Activated T-helper 17 cell treated with anti-CD3 and anti-CD28 coated beads, Interleukin-2, amount 50 U/mL, for 72 hours (primary cell): ENCODE data around the gene COL20A1. TPM values are rescaled to one million over a fixed set of nuclear protein-coding genes. Genes with fewer than 3 reads are reported as not detected.
"Not testable (repeated sequence)": the region's sequence is repeated elsewhere in the genome, so short reads cannot be mapped to it uniquely, and the experiment has no call there.

ENCODE experiments used
- ATAC-seq: fragments of 150-1000 bp; cut with Tn5 transposase; replicated peaks from 2 replicates; pipeline ENCODE4 v1.10.0; 2021; ENCODE audit warnings: mild to moderate bottlenecking, moderate library complexity
- H3K27ac Mint-ChIP-seq: one replicate; pipeline ENCODE4 v1.8.0; 2022; ENCODE audit warnings: mixed read lengths
- H3K27me3 Mint-ChIP-seq: one replicate; pipeline ENCODE4 v1.8.0; 2022; ENCODE audit warnings: mixed read lengths
- H3K36me3 Mint-ChIP-seq: one replicate; pipeline ENCODE4 v1.8.0; 2022; ENCODE audit warnings: low read depth, mild to moderate bottlenecking, mixed read lengths
- H3K4me1 Mint-ChIP-seq: one replicate; pipeline ENCODE4 v1.8.0; 2022; ENCODE audit warnings: mixed read lengths
- H3K4me3 Mint-ChIP-seq: one replicate; pipeline ENCODE4 v1.8.0; 2022; ENCODE audit warnings: mild to moderate bottlenecking, mixed read lengths
- H3K9me3 Mint-ChIP-seq: one replicate; pipeline ENCODE4 v1.8.0; 2022; ENCODE audit warnings: mixed read lengths
- total RNA-seq, 2 donors: library from RNA; stranded (reverse); gene quantifications; one replicate each; pipeline ENCODE4 v1.2.3, GENCODE V29; 2022

COL20A1 gene
- total RNA-seq = under 1 TPM; 0.16 to 0.17 TPM

- no peaks in the 10 kb centered on the region for H3K4me1 Mint-ChIP-seq
- no peaks in the 10 kb centered on the region for H3K9me3 Mint-ChIP-seq
- no peak within 1 kb of the TSS for H3K4me3 Mint-ChIP-seq
- no peaks in the 10 kb centered on the region for H3K27me3 Mint-ChIP-seq
- H3K36me3 Mint-ChIP-seq = peaks cover 11% of the 10 kb centered on the region
- H3K27ac Mint-ChIP-seq = no peak within 1 kb of the TSS
- no peak for ATAC-seq
Measured at GRCh38 chr20:63292904-63293303, at the start of gene COL20A1. Gene COL20A1, plus strand, starts transcription at chr20:63293186. Its CDS starts 1,922 bp downstream, at chr20:63295108.

DNA sequence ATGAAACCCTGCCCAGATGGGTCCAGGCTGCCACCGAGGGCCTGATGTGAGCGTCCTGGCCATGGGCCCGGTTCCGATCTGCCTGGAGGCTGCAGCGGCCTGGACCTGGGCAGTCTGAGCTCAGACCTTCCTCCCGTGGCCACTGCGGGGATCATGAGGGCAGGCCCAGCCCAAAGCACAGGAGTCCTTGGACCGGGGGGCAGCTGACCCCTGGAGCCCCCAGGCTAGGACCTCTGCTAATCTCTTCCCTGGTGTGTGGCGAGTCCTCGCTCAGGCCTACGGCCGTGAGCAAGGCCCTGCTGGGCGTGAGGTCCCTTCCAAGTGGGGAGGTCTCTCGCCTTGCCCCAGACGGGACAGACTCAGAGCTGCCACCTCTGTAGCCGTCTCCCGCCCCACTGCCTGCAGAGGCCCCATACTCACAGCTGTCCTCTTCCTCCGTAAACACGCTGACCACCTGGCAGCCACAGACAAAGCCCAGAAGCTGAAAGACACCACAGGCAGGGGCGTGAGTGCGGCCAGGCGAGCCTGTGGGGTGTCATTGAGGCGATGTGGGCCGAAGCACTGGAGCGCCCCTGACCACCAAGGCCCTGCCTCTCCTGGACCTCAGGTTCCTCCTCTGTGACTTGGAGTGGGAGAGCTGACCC, 49.3 kb upstream of the COL20A1 start:
- Mint-ChIP-seq H3K27me3 (peaks cover 11% of the 10 kb centered on the region), H3K4me1 (no peaks in the 10 kb centered on the region), H3K9me3 (no peaks in the 10 kb centered on the region), H3K27ac (no peak overlapping the region), H3K36me3 (no peaks in the 10 kb centered on the region), H3K4me3 (no peak overlapping the region)
- no peak for ATAC-seq

DNA sequence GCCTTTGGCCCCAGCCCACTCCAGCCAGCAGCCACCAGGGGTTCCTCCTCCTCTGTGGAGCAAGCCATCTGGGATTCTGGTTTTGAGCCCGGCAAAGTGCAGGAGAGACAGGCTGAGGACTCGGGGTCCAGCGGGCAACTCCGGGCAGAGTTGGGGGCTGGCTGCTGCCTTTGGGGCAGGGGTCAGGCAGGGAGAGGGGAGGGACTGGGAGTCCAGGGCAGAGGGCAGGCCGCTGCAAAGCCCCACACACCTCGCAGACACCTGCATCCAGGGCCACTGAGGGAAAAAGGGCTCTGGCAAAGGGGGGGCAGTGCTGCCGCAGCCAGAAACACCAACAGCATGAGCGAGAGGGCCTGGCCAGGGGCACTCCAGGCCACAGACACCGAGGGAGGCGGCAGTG, 48.5 kb upstream of the COL20A1 start:
- Mint-ChIP-seq H3K4me3 (no peak overlapping the region), H3K9me3 (no peaks in the 10 kb centered on the region), H3K4me1 (no peaks in the 10 kb centered on the region), H3K36me3 (no peaks in the 10 kb centered on the region), H3K27ac (no peak overlapping the region), H3K27me3 (peaks cover 14% of the 10 kb centered on the region)
- ATAC-seq = no peak

GRCh38 chr20:63246490-63247288, 46.3 kb upstream of the COL20A1 start:
- no peaks in the 10 kb centered on the region for H3K9me3 Mint-ChIP-seq
- no peaks in the 10 kb centered on the region for H3K4me1 Mint-ChIP-seq

DNA sequence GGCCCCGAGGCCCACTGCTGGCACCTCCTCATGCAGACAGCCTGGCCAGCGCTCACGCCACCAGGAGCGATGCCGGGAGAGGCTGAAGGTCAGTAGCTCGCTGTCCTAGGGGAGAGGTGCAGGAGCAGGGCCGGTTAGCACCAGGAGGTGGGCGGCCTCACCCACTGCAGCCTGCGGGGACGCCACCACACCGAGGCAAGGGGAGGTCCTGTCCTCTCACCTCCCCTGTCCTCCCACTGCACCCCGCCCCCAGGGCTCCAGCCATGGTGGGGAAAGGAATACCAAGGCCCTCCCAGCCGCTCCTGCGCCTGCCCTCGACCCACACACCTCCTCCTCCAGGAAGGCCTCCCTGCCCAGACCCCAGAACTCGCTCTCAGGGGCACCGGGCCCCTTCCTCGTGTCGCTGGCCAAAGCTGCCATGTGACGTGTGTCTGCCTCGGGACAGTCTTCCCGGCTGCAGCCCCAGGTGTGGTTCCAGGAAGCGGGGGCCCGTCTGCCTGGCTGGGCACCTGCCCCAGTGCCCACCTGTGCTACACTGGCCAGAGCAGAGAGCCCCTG, 45.2 kb upstream of the COL20A1 start:
- peaks cover 23% of the 10 kb centered on the region for H3K27me3 Mint-ChIP-seq
- no peak overlapping the region for H3K4me3 Mint-ChIP-seq
- H3K27ac Mint-ChIP-seq = no peak overlapping the region
- ATAC-seq = no peak
- H3K4me1 Mint-ChIP-seq = no peaks in the 10 kb centered on the region
- H3K9me3 Mint-ChIP-seq = no peaks in the 10 kb centered on the region
- no peaks in the 10 kb centered on the region for H3K36me3 Mint-ChIP-seq

More at GRCh38 chr20:63246490-63247288, 46.3 kb upstream of the COL20A1 start:
- no peak for ATAC-seq
- Mint-ChIP-seq H3K27ac (no peak overlapping the region), H3K27me3 (peaks cover 18% of the 10 kb centered on the region), H3K4me3 (no peak overlapping the region), H3K36me3 (no peaks in the 10 kb centered on the region)

DNA sequence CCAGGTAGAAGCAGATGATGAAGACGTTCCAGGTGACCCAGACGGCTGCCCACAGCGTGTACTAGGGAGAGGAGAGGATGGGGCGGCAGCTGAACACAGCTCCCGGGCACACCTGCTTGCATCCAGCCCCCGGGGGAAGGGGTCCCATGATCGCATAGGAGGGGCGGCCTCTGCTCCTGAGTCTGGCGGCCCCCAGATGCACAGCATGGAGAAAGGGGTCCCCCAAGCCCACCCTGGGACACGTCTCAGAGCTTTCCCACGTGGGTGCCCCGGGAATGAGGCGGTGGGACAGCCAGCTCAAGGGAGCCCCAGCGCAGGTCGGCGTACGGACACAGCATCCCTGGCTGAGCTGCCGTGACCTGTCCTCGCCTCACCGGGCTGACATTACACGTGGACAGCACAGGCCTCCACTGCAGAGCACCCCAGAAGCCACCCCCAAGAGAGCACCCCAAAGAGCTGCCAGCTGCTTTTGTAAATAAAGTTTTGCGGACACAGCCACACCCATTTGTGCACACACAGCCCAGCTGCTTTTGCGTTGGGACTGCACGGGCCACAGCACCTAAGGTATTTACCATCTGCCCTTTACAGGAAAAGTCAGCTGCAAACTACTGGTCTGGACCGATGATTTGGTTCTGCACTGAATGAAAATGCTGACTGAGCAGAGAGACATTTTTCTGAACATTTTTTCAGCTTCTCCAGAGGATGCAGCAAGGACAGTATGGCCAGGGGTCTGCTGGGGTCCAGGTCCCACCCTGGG, 44.0 kb upstream of the COL20A1 start:
- Mint-ChIP-seq H3K36me3 (no peaks in the 10 kb centered on the region), H3K9me3 (no peaks in the 10 kb centered on the region), H3K27me3 (peaks cover 28% of the 10 kb centered on the region), H3K4me3 (no peak overlapping the region), H3K27ac (no peak overlapping the region), H3K4me1 (no peaks in the 10 kb centered on the region)
- ATAC-seq = no peak

DNA sequence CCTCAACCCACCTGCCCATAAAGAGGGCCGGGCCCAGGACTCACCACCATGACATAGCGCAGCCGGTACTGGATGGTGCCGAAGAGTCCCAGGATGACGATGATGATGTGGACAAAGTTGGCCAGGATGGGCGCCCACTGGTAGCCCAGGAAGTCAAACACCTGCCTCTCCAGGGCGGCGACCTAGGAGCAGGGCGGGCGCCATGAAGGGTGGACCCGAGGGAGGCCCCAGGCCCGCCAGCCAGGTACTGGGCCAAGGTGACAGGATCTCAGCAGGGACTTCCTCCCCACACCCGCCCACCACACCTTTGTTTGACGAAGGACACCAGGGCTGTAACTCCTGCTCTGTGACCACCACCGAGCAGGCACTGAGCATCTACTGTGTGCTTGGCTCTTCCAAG, 43.1 kb upstream of the COL20A1 start:
- H3K36me3 Mint-ChIP-seq = no peaks in the 10 kb centered on the region
- H3K9me3 Mint-ChIP-seq = no peaks in the 10 kb centered on the region
- no peak overlapping the region for H3K27ac Mint-ChIP-seq
- H3K4me3 Mint-ChIP-seq = no peak overlapping the region
- no peaks in the 10 kb centered on the region for H3K4me1 Mint-ChIP-seq
- peaks cover 28% of the 10 kb centered on the region for H3K27me3 Mint-ChIP-seq
- ATAC-seq = no peak

- H3K4me3 Mint-ChIP-seq, H3K36me3 Mint-ChIP-seq, H3K9me3 Mint-ChIP-seq, ATAC-seq, H3K27ac Mint-ChIP-seq, H3K4me1 Mint-ChIP-seq: not testable (repeated sequence)
- H3K27me3 Mint-ChIP-seq = peaks cover 30% of the 10 kb centered on the region
Measured at GRCh38 chr20:63251350-63251749, 41.6 kb upstream of the COL20A1 start.

- no peak for ATAC-seq
- H3K27me3 Mint-ChIP-seq = peaks cover 40% of the 10 kb centered on the region
- no peaks in the 10 kb centered on the region for H3K9me3 Mint-ChIP-seq
- no peak overlapping the region for H3K27ac Mint-ChIP-seq
- peaks cover 6% of the 10 kb centered on the region for H3K4me1 Mint-ChIP-seq
- H3K36me3 Mint-ChIP-seq = no peaks in the 10 kb centered on the region
- no peak overlapping the region for H3K4me3 Mint-ChIP-seq
Measured at GRCh38 chr20:63252284-63252711, 40.7 kb upstream of the COL20A1 start.

DNA sequence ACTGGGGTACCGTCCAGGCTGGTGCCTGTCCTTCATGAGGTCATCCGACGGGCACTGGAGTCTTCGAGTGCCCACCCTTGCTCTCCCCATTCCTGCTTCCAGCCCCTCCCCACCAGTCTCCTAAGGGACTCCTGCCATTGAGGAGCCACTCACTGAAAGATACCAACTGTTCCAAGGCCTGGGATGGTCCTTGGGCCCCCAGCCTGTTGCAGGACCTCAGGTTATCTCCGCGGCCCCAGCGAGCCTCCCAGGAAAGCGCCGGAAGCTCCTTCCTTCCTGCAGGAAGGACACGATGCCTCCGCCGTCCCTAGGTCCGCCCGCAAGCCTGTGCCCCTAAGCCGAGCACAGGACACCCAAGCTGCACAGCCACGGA, 39.9 kb upstream of the COL20A1 start:
- Mint-ChIP-seq H3K4me3 (no peak overlapping the region), H3K9me3 (no peaks in the 10 kb centered on the region), H3K27ac (no peak overlapping the region), H3K27me3 (peaks cover 43% of the 10 kb centered on the region), H3K36me3 (no peaks in the 10 kb centered on the region), H3K4me1 (peaks cover 6% of the 10 kb centered on the region)
- ATAC-seq = no peak

GRCh38 chr20:63253438-63254231, 39.4 kb upstream of the COL20A1 start:
- Mint-ChIP-seq H3K36me3 (no peaks in the 10 kb centered on the region), H3K27ac (no peak overlapping the region), H3K9me3 (no peaks in the 10 kb centered on the region), H3K27me3 (peaks cover 40% of the 10 kb centered on the region), H3K4me1 (peaks cover 6% of the 10 kb centered on the region), H3K4me3 (no peak overlapping the region)
- ATAC-seq = no peak

DNA sequence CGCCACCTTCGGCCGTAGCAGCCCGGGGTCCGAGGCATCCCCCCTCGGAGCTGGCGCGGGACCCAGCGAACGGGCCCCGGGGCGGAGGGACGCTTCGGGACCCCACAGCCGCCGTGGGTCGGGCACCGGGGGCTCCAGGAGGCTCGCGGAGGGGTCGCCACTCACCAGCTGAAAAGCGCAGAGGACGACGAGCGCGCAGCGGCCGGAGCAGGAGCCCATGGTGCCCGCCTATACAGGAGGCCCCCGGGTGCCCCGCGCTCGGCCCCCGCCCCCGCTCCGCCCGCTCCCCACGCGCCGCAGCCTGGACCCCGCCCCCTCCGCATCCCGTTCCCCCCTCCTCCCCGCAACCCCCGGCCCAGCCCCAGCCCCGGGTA, 38.8 kb upstream of the COL20A1 start, which contains the start of gene NKAIN4:
Gene NKAIN4 (minus strand): TSS at position 232 of the 374 bp plus-strand sequence. CDS start 13 bp downstream, at position 219.
- Mint-ChIP-seq H3K27me3 (peaks cover 37% of the 10 kb centered on the region), H3K4me3 (no peak within 1 kb of the TSS), H3K4me1 (peaks cover 6% of the 10 kb centered on the region), H3K36me3 (no peaks in the 10 kb centered on the region), H3K27ac (no peak within 1 kb of the TSS), H3K9me3 (no peaks in the 10 kb centered on the region)
- ATAC-seq = no peak

DNA sequence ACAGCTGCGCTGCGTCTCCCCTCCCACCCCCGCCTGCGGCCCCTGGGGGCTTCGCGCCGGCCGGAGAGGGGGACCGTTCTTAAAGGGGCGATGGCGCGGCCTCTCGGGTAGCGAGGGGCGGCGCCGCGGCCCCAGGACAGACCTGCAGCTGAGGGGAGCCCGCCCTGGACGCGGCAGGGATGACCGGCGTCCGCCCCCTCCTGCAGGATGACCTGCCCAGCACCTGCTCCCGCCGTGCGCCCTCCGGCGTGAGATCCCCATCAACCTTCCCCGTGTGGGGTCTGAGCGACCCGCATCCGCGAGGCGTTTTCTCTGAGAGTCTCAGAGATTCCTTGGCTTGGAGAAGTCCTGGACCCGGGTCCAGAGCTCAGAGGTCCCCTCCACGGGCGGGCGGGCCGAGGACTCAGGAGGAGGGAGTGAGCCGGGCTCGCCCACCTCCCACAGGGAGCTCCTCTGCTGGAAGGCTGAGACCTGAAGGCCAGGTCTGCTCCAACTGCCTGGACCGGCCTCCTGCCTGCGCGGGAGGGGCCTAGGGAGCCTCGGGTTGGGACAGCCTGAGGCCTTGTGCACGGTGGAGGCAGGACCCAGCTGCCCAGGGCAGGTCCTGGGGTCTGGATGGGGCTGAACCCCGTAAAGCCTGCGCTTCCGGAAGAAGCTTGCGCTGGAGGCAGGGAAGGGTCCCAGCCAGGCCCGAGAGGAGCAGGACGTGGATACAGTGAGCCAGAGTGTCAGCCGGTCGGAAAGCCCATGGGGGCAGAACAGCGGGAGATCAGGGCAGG, 38.2 kb upstream of the COL20A1 start:
- ATAC-seq = no peak
- Mint-ChIP-seq H3K4me1 (peaks cover 6% of the 10 kb centered on the region), H3K9me3 (no peaks in the 10 kb centered on the region), H3K27ac (no peak overlapping the region), H3K36me3 (no peaks in the 10 kb centered on the region), H3K4me3 (no peak overlapping the region), H3K27me3 (peaks cover 39% of the 10 kb centered on the region)
